DLD1 (cell line): ENCODE results near the gene PRPF40B.

Source experiments
- in situ Hi-C: cut with HindIII; loops from 2 replicates; pipeline ENCODE4 v1.10.0; 2017; ENCODE audit warnings: low sequenced_read_pairs

Gene PRPF40B

DNA sequence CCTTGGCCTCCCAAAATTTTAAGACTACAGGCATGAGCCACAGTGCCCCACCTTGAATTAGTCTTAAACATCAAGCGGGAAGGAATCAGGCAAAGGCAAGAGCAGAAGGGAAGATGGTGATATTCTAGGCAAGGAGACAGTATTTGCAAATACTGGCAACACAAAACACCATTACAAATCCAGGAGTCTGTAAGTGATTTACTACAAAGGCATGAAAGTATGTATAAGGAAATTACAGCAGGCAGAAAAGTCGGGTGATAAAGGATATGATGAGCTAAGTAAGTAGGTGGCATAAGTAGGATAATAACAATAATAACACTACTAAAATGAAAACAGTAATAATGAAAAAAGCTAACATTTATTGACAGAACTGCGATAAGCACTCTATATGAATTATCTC is 55.4 kb downstream of the PRPF40B start:
- in situ Hi-C loops, result no loop called here

DNA sequence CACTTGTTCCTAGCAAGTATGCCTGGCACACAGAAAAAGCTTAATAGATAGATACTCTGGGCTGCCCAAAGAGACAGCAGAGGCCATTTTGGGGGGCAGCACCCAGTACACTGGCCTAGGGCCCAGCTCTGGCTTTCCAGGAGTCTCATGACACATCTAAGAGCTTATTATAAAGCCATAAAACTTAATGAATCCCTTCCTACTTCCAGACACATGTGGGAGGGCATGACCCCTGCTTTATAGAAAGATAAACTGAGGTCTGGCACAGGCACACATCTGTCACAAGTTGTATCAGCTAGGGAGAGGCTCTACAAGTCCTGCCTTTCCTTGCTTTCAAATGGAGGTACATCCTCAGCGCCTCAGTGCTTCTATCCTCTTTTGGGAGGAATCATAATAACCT is 56.7 kb downstream of the PRPF40B start:
- in situ Hi-C loops, result no loop called here

DNA sequence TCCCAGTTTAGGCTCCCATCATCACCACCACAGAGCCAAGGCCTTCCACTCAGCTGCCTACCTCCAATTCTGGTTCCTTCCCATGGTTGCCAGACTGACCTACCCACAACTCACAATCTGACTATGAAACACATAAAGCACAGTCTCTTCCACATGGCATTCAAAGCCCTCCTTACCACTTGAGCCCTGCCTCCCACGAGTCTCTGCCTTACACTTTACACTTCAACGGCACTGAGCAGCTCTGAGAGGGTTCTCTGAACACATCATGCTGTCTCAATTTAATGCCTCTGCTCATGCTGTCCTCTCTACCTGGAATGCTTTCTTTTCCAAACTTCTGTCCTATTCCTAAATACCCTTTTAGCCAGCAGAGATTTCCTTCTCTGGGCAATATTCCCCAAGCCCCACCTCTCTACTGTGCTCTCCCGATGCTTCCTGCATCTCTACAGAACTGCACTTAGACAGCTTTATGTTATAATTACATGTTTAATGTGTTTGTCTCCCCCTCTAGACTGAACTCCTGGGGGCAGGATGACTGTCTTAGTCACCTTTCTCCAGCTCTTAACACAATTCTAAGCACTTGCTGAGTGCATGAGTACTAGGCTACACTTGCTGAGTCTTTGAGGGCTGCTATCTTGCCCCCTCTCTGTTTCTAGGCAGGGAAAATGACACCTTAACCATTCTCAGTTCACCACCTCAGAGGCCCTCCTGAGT is 60.4 kb downstream of the PRPF40B start:
- in situ Hi-C loops, result no loop called here

DNA sequence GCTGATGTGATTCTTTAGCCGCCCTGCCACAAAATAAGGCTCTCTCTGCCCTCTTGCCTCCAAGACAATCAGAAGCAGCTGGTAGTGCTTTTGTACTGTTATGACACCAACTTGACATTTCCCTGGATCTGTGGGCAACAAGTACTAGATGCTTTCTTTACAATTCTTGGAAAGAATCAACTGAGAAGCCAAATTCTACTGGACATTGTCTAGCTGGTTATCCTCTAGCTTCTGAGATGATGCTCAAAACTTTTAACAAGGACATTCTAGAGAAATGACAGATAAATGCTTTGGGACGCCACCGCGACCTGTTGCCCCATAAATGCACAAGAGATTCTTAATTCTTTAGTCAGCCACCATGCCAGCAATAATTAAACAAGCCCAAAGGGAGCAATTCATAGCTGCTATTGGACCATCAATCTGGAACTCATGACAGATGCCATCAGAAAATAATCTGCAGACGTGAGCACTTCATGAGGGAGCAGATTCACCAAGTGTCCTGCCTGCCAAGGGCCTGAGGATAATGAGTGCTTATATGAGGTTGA is 61.0 kb downstream of the PRPF40B start:
- in situ Hi-C loops, result no loop called here

DNA sequence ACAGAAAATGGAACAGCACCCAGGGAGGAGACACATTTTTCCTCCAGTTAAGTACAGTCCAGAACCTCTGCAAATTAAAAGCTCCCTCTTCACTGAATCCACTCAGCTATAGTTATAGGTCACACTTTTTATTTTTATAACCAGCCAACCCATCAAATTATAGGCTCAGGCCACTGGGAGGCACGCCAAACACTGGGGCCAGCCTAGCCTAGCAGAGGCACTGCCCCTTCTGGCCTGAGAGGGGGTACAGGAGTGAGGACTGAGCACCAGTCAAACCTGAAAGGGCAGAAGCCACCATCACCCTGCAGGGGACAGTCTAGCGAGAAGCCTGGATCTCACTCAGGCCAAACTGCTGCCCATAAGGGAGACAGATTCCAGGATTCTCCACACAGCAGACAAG is 64.6 kb downstream of the PRPF40B start:
- in situ Hi-C loops, result no loop called here

DNA sequence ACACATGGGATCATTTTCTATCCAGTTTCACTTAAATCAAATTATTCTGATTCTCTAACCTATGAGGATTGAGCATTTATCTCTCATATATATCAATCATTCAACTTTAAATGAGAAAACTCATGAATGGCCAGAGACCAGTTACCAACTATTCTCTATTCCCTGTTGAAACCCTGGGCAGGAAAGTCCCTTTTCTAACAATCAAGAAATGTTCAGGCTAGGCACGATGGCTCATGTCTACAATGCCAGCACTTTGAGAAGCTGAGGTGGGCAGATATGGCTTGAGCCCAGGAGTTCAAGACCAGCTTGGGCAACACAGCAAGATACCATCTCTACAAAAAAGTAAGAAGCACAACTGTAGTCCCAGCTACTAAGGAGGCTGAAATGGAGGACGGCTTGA is 65.9 kb downstream of the PRPF40B start:
- in situ Hi-C loops, result no loop called here

DNA sequence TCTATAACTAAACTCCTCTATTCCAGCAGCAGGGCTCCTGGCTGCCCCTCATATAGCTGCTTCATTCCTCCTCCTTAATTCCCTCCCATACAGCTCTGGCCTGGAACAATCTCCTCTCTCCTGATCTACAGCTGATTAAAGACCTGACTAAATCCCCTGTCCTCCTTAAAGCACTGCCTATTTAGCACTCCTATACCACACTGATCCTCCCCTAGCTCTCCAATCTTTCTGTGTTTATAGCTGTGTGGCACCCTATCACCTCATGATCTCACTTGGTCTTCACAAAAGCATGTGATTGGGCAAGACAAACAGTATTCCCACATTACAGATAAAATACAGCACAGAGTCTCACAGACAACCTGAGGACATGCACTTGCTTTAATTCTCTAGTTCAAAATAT is 66.4 kb downstream of the PRPF40B start:
- in situ Hi-C loops, result no loop called here

DNA sequence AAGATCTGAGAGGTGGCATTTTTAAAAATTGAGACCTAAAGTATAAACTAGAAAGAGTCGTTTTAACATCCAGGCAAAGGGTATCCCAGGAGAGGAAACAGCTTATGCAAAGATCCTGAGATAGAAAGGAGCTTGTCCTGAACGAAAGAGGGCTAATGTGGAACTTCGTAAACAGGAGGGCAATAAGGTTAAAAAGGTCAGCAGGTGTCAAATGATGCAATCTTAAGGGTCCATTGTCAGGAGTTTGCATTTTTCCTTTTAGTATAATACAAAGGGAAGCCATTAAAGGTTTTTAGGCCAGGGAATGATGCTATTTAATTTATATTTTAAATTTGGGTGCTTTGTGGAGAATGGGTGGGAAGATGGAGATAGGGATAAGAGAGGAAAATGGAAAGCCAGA is 69.5 kb downstream of the PRPF40B start:
- in situ Hi-C loops, result no loop called here

DNA sequence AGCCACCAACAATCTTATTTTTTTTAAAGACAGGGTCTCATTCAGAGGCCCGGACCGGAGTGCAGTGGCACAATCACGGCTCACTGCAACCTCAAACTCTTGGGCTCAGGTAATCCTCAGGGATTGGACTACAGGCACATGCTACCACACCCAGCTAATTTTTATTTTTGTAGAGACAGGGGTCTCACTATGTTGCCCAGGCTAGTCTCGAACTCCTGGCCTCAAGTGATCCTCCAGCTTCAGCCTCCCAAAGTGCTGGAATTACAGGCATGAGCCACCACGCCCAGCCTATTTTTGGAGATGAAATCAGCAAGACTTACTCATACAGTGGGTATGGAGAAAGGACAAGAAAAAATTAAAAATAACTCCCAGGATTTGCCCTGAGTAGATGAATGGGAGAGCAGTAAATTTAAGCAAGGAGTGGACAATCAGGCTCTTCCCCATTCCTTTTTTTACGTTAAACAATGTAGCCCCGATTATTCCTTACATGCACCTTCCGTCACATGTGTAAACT is 70.6 kb downstream of the PRPF40B start:
- in situ Hi-C loops, result no loop called here
